GM13977 (cell line): Measurements from ENCODE around the gene SLIT3.
"Not testable (repeated sequence)": the region's sequence is repeated elsewhere in the genome, so short reads cannot be mapped to it uniquely, and the experiment has no call there.

Source experiments
- DNase-seq: peaks from one replicate; pipeline ENCODE4 v3.0.0; 2012; ENCODE audit warnings: low spot score
- CTCF ChIP-seq: IDR thresholded peaks from 2 replicates; pipeline ENCODE4 v1.5.1; 2012; ENCODE audit warnings: mild to moderate bottlenecking, control low read depth; ENCODE audit not compliant: insufficient read depth; ENCODE audit errors: extremely low read depth, missing control alignments
- in situ Hi-C: fragments of 300-500 bp; cut with MboI; formaldehyde crosslinking; loops from one replicate; pipeline ENCODE4 v1.12.0; 2022; ENCODE audit warnings: low sequenced_read_pairs, low pct_unique_long_range_greater_than_20kb, mixed read lengths, inconsistent platforms; ENCODE audit not compliant: unreplicated experiment

The SLIT3 gene

GRCh38 chr5:169142264-169142970, 158.5 kb downstream of the SLIT3 start:
- no peak for DNase-seq
- in situ Hi-C loops: no loop called here

DNA sequence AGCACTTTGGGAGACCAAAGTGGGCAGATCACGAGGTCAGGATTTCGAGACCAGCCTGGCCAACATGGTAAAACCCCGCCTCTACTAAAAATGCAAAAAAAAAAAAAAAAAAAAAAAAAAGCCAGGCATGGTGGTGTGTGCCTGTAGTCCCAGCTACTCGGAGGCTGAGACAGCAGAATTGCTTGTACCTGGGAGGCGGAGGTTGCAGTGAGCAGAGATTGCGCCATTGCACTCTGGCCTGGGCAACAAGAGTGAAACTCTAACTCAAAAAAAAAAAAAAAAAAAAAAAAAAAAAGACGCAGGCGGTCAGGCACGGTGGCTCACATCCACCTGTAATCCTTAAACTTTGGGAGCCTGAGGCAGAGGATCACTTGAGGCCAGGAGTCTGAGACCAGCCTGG, 160.7 kb downstream of the SLIT3 start:
- DNase-seq, in situ Hi-C loops: not testable (repeated sequence)

More at GRCh38 chr5:169142264-169142970, 158.5 kb downstream of the SLIT3 start:
- no peak for TF ChIP-seq CTCF

DNA sequence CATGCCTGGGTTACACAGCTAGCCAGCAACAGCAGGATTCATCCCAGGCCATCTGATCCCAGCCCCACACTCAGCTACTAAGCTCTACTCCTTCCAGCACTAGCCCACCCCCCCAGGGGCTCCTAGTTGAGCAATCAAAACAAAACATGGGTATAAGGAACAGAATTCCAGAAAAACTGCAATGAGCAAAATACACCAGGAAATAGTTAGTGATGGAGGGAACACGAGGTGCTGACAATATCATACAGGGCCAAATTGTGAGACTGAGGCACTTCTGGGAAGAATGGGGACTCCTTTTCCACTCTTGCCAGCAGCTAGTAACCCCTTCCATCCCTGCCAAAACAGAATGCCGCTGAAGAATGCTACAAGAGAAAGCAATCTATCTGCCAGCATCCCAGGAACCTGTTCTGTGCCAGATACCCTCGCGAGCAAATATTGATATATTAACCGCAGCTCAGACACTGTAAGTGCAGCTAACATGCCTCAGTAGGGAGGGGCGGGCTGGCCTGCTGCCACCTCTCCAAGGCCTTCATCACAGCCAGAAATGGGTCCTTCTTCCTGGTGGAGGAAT, 161.4 kb downstream of the SLIT3 start:
- no peak for DNase-seq
- in situ Hi-C loops: no loop called here
- no peak for TF ChIP-seq CTCF

GRCh38 chr5:169133531-169133930, 167.4 kb downstream of the SLIT3 start:
- in situ Hi-C loops: no loop called here
- TF ChIP-seq CTCF: no peak
- DNase-seq: no peak

DNA sequence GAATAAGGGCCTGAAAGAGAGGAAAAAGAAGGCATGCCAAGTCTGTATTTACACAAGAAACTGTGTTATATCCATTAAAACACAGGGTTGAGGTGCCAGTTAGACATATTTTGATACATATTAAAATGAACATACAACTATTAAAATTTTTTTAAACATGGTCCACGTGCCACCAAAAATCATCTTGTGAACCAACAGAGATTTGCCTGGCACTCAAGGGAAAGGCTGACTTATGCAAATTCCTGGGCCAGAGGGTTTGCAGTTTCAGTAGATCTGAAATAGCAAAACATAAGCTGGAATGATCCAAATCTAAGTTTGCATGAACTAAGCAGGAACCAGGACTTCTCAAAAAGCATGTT, 168.7 kb downstream of the SLIT3 start:
- DNase-seq: no peak
- TF ChIP-seq CTCF: no peak
- in situ Hi-C loops: no loop called here

GRCh38 chr5:169131616-169132301, 169.2 kb downstream of the SLIT3 start:
- no peak for DNase-seq
- TF ChIP-seq CTCF: no peak
- in situ Hi-C loops: no loop called here

DNA sequence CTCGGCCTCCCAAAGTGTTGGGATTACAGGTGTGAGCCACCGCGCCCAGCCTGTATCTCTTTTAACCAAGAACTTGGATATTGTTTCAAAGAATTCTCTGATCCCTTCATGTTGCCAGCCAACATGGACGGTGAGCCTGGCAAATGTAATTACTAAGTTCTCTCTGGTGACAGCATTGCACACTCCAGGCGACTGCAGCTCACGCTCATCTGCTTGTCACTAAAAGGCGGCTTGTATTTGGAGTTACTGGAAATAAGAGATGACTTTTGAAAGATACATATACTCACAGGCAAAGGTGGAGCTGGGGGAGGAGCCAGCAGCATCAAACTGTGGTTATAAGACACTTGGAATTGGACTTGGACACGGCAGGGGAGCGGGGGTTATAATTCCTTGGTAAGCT, 172.3 kb downstream of the SLIT3 start:
- in situ Hi-C loops: no loop called here
- TF ChIP-seq CTCF: no peak
- DNase-seq: no peak
